ENCODE results near the gene TTLL4. TPM values are rescaled to one million over a fixed set of nuclear protein-coding genes. Genes with fewer than 3 reads are reported as not detected.
"Not testable (repeated sequence)": the region's sequence is repeated elsewhere in the genome, so short reads cannot be mapped to it uniquely, and the experiment has no call there.

Gene TTLL4
- total RNA-seq, 2 experiments from 2014 or later, result 30.1 to 32.1 TPM

GRCh38 chr2:218745559-218746469 is 35.2 kb downstream of the TTLL4 start:
- POLR2A ChIA-PET, result no interaction called here
- Mint-ChIP-seq H3K36me3 (peaks cover 46% of the 10 kb centered on the region), H3K27ac (no peak overlapping the region), H3K27me3 (no peaks in the 10 kb centered on the region), H3K4me1 (ENCODE audit: low read depth) (peaks cover 26% of the 10 kb centered on the region), H3K9me3 (no peaks in the 10 kb centered on the region), H3K4me3 (no peak overlapping the region)
- CTCF ChIA-PET, result interaction anchor here (0.9 to 2.2 kb wide), 5 partner anchors 19 to 151 kb away, joined by 3 to 11 read pairs (median 5); partner anchors contain the start of gene TTLL4
- no peak for DNase-seq
- intact Hi-C loops (cut with micrococcal nuclease), result no loop called here

- Mint-ChIP-seq H3K27ac (no peak overlapping the region), H3K4me3 (no peak overlapping the region), H3K4me1 (ENCODE audit: low read depth) (peaks cover 26% of the 10 kb centered on the region), H3K27me3 (no peaks in the 10 kb centered on the region), H3K36me3 (peaks cover 45% of the 10 kb centered on the region), H3K9me3 (no peaks in the 10 kb centered on the region)
- DNase-seq, result no peak
- ChIA-PET POLR2A (no interaction called here), CTCF (interaction anchor here (0.9 to 2.2 kb wide), 4 partner anchors 19 to 151 kb away, joined by 3 to 11 read pairs (median 6); partner anchors contain the start of gene TTLL4)
- intact Hi-C loops (cut with micrococcal nuclease), result no loop called here
These were observed 35.8 kb downstream of the TTLL4 start for GRCh38 chr2:218746470-218746795.

- intact Hi-C loops (cut with micrococcal nuclease), result no loop called here
- no peak for DNase-seq
- H3K4me1 Mint-ChIP-seq (ENCODE audit: low read depth), result peaks cover 26% of the 10 kb centered on the region
- ChIA-PET CTCF (interaction anchor here (0.9 to 2.2 kb wide), 3 partner anchors 20 to 150 kb away, joined by 3 to 11 read pairs (median 6); no protein-coding TSS in a partner anchor), POLR2A (no interaction called here)
- peaks cover 47% of the 10 kb centered on the region for H3K36me3 Mint-ChIP-seq
- H3K4me3 Mint-ChIP-seq, result no peak overlapping the region
- no peak overlapping the region for H3K27ac Mint-ChIP-seq
- no peaks in the 10 kb centered on the region for H3K9me3 Mint-ChIP-seq
- no peaks in the 10 kb centered on the region for H3K27me3 Mint-ChIP-seq
These were observed 36.3 kb downstream of the TTLL4 start for GRCh38 chr2:218746960-218747359.

GRCh38 chr2:218748741-218749441 is 38.3 kb downstream of the TTLL4 start:
- POLR2A ChIA-PET, result no interaction called here
- no peak for DNase-seq
- H3K27ac Mint-ChIP-seq, result no peak overlapping the region
- H3K4me3 Mint-ChIP-seq, result no peak overlapping the region
- H3K36me3 Mint-ChIP-seq, result peaks cover 64% of the 10 kb centered on the region
- no peaks in the 10 kb centered on the region for H3K27me3 Mint-ChIP-seq
- intact Hi-C loops (cut with micrococcal nuclease), result no loop called here
- CTCF ChIA-PET, result interaction anchor here (1.6 kb wide), 1 partner anchor 127 kb away, joined by 4 read pairs; no protein-coding TSS in a partner anchor
- no peaks in the 10 kb centered on the region for H3K9me3 Mint-ChIP-seq
- H3K4me1 Mint-ChIP-seq (ENCODE audit: low read depth), result peaks cover 15% of the 10 kb centered on the region

- Mint-ChIP-seq H3K9me3 (no peaks in the 10 kb centered on the region), H3K36me3 (peaks cover 47% of the 10 kb centered on the region), H3K4me3 (no peak overlapping the region), H3K27ac (no peak overlapping the region), H3K4me1 (ENCODE audit: low read depth) (no peaks in the 10 kb centered on the region), H3K27me3 (no peaks in the 10 kb centered on the region)
- DNase-seq, result no peak
- POLR2A ChIA-PET, result no interaction called here
- CTCF ChIA-PET, result interaction anchor here (0.9 kb wide), 1 partner anchor 93 kb away, joined by 3 read pairs; no protein-coding TSS in a partner anchor
- intact Hi-C loops (cut with micrococcal nuclease), result no loop called here
These were observed 43.6 kb downstream of the TTLL4 start for GRCh38 chr2:218754201-218754600.

- Mint-ChIP-seq H3K9me3 (no peaks in the 10 kb centered on the region), H3K36me3 (peaks cover 44% of the 10 kb centered on the region), H3K27me3 (no peaks in the 10 kb centered on the region), H3K27ac (no peak overlapping the region), H3K4me1 (ENCODE audit: low read depth) (no peaks in the 10 kb centered on the region), H3K4me3 (no peak overlapping the region)
- POLR2A ChIA-PET, result no interaction called here
- CTCF ChIA-PET, result no interaction called here
- no peak for DNase-seq
- intact Hi-C loops (cut with micrococcal nuclease), result no loop called here
These were observed 44.1 kb downstream of the TTLL4 start for GRCh38 chr2:218754781-218755180.

GRCh38 chr2:218755198-218755566 is 44.5 kb downstream of the TTLL4 start:
- no peak for DNase-seq
- Mint-ChIP-seq H3K4me3 (no peak overlapping the region), H3K9me3 (no peaks in the 10 kb centered on the region), H3K27ac (no peak overlapping the region), H3K27me3 (no peaks in the 10 kb centered on the region), H3K36me3 (peaks cover 43% of the 10 kb centered on the region), H3K4me1 (ENCODE audit: low read depth) (no peaks in the 10 kb centered on the region)
- intact Hi-C loops (cut with micrococcal nuclease), result no loop called here
- POLR2A ChIA-PET, result no interaction called here
- CTCF ChIA-PET, result no interaction called here

GRCh38 chr2:218755567-218756404 is 45.2 kb downstream of the TTLL4 start:
- Mint-ChIP-seq H3K9me3 (no peaks in the 10 kb centered on the region), H3K27ac (no peak overlapping the region), H3K27me3 (no peaks in the 10 kb centered on the region), H3K4me3 (no peak overlapping the region), H3K36me3 (peaks cover 39% of the 10 kb centered on the region), H3K4me1 (ENCODE audit: low read depth) (no peaks in the 10 kb centered on the region)
- DNase-seq, result no peak
- intact Hi-C loops (cut with micrococcal nuclease), result no loop called here
- ChIA-PET CTCF (no interaction called here), POLR2A (no interaction called here)

- Mint-ChIP-seq H3K27ac (no peak overlapping the region), H3K36me3 (peaks cover 36% of the 10 kb centered on the region), H3K4me3 (no peak overlapping the region), H3K27me3 (no peaks in the 10 kb centered on the region), H3K9me3 (no peaks in the 10 kb centered on the region), H3K4me1 (ENCODE audit: low read depth) (no peaks in the 10 kb centered on the region)
- intact Hi-C loops (cut with micrococcal nuclease), result no loop called here
- ChIA-PET CTCF (no interaction called here), POLR2A (no interaction called here)
- DNase-seq, result no peak
These were observed 46.2 kb downstream of the TTLL4 start for GRCh38 chr2:218756599-218757377.

- Mint-ChIP-seq H3K36me3 (no peaks in the 10 kb centered on the region), H3K4me3 (no peak overlapping the region), H3K9me3 (no peaks in the 10 kb centered on the region), H3K27me3 (no peaks in the 10 kb centered on the region), H3K4me1 (ENCODE audit: low read depth) (no peaks in the 10 kb centered on the region), H3K27ac (no peak overlapping the region)
- DNase-seq, result no peak
- ChIA-PET CTCF (no interaction called here), POLR2A (no interaction called here)
- intact Hi-C loops (cut with micrococcal nuclease), result no loop called here
These were observed 51.2 kb downstream of the TTLL4 start for GRCh38 chr2:218761795-218762194.

- intact Hi-C loops (cut with micrococcal nuclease); POLR2A ChIA-PET; H3K27ac Mint-ChIP-seq; H3K4me1 Mint-ChIP-seq (ENCODE audit: low read depth); H3K4me3 Mint-ChIP-seq; DNase-seq; H3K27me3 Mint-ChIP-seq; H3K9me3 Mint-ChIP-seq: not testable (repeated sequence)
- peaks cover 21% of the 10 kb centered on the region for H3K36me3 Mint-ChIP-seq
- CTCF ChIA-PET, result interaction anchor here (1.0 kb wide), 1 partner anchor 105 kb away, joined by 3 read pairs; no protein-coding TSS in a partner anchor
These were observed 62.1 kb downstream of the TTLL4 start for GRCh38 chr2:218772759-218773158.
